ENCODE data around the gene GNB2. TPM values are rescaled to one million over a fixed set of nuclear protein-coding genes. Genes with fewer than 3 reads are reported as not detected.

The GNB2 gene
- polyA plus RNA-seq, 1 experiment: 172 TPM

DNA sequence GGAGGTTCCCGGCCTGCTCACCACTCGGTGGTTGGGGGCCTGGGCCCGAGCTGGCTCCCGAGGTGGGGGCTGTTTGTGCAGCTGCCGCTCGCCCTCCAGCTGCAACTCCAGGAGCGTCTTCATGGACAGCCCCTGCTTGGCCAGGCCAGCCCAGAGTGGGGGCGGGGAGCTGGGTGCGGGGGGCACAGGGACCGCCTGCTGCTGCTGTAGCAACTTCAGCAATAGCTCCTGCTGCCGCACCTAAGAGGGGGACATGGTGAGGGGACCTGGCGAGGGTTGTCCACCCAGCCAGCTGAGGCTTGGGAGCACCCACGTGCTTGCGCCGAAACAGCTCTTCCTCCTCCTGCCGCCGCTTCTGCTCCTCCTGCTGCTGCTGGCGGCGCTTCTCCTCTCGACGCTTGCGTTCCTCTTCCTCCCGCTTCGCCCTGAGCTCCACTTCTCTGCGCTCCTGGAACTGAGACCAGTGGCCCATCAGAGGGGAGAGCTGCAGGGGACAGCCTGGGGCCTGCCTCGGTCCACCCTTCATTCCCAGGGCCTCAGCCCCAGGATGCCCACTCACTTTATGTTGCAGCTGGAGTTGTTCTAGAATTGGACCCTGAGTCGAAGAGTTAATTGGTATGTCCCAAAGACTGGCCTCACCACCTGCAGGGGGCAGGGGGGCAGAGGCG, 9.6 kb downstream of the GNB2 start:
- peaks cover 66% of the 10 kb centered on the region for H3K36me3 ChIP-seq (ENCODE audit: control insufficient read depth, insufficient read depth, low read length)
- ChIA-PET CTCF (interaction anchor here (0.7 to 10.3 kb wide), 5 partner anchors 8 to 214 kb away, joined by 3 to 110 read pairs (median 4); partner anchors contain the start of genes GIGYF1, POP7 and SLC12A9), POLR2A (no interaction called here)
- no peak overlapping the region for H3K4me3 ChIP-seq (ENCODE audit: low read depth, low read length)
- no peaks in the 10 kb centered on the region for H3K27me3 ChIP-seq (ENCODE audit: control insufficient read depth, insufficient read depth, low read length)
- no peak for TF ChIP-seq CTCF (IDR thresholded peaks at IDR 0.05; ENCODE audit: insufficient read depth, low read depth, low read length)
- DNase-seq (ENCODE audit: low read depth): no peak

GRCh38 chr7:100683659-100684533, 10.4 kb downstream of the GNB2 start:
- ChIA-PET POLR2A (no interaction called here), CTCF (interaction anchor here (0.6 to 10.3 kb wide), 5 partner anchors 7 to 692 kb away, joined by 3 to 110 read pairs (median 4); partner anchors contain the start of genes GIGYF1 and SLC12A9)
- H3K27me3 ChIP-seq (ENCODE audit: control insufficient read depth, insufficient read depth, low read length): no peaks in the 10 kb centered on the region
- no peak for DNase-seq (ENCODE audit: low read depth)
- H3K36me3 ChIP-seq (ENCODE audit: control insufficient read depth, insufficient read depth, low read length): peaks cover 65% of the 10 kb centered on the region
- TF ChIP-seq CTCF (IDR thresholded peaks at IDR 0.05; ENCODE audit: insufficient read depth, low read depth, low read length): no peak
- no peak overlapping the region for H3K4me3 ChIP-seq (ENCODE audit: low read depth, low read length)

DNA sequence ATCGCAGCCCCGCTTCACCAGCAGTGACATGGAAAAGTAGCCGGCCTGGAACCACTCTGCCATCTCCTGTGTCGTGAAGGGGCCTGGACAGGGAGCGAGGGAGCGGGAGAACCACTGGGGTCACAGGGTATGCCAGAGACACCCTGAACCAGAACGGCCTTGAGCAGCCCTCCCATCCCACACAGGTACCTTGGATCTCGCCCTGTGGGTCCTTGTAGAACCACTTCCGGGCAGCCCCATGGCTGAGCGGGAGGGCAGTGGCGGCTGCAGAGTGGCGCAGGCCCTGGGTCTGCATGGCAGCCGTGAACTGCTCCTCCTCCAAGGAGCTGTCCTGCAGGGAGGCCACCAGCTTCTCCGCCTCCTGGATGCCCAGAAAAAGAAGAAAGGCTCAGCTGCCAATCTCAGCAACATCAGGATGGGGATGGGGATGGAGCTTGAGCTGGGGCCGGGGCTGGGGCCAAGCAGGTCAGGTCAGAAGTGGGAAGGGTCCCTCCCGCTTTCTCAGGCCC, 11.0 kb downstream of the GNB2 start:
- DNase-seq (ENCODE audit: low read depth): no peak
- ChIA-PET CTCF (interaction anchor here (0.6 to 10.3 kb wide), 3 partner anchors 7 to 693 kb away, joined by 3 to 110 read pairs (median 4); partner anchors contain the start of gene GIGYF1), POLR2A (no interaction called here)
- no peak for TF ChIP-seq CTCF (IDR thresholded peaks at IDR 0.05; ENCODE audit: insufficient read depth, low read depth, low read length)
- no peaks in the 10 kb centered on the region for H3K27me3 ChIP-seq (ENCODE audit: control insufficient read depth, insufficient read depth, low read length)
- peaks cover 64% of the 10 kb centered on the region for H3K36me3 ChIP-seq (ENCODE audit: control insufficient read depth, insufficient read depth, low read length)
- no peak overlapping the region for H3K4me3 ChIP-seq (ENCODE audit: low read depth, low read length)

DNA sequence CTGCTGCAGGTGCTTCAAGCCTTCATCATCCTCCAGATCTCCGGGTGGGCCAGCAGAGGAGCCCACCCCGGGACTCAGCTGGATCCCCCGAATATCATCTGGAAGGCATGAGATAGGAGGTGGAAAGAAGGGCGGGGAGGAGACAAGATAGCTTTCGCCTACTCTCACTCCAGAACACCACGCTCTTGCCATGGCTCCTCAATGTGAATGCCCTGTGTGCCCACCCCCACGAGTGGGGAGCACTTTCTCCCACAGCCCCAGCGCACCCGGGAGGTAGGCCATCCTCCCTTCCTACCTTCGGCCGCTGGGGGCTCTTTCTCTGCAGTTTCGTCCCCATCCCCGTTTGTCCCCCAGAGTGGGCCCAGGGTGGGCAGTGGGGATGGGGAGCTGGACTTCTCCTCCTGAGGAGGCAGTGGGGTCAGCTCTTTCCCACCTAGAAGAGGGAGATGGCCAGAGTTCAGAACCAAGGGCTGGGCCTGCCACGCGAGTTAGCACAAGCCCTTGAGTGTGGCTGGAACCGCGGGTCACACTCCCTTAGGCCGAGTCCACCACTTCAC, 11.6 kb downstream of the GNB2 start:
- Histone ChIP-seq H3K36me3 (ENCODE audit: control insufficient read depth, insufficient read depth, low read length) (peaks cover 63% of the 10 kb centered on the region), H3K4me3 (ENCODE audit: low read depth, low read length) (no peak overlapping the region), H3K27me3 (ENCODE audit: control insufficient read depth, insufficient read depth, low read length) (no peaks in the 10 kb centered on the region)
- POLR2A ChIA-PET: no interaction called here
- no peak for TF ChIP-seq CTCF (IDR thresholded peaks at IDR 0.05; ENCODE audit: insufficient read depth, low read depth, low read length)
- no peak for DNase-seq (ENCODE audit: low read depth)
- CTCF ChIA-PET: interaction anchor here (1.0 to 10.3 kb wide), 2 partner anchors 6 to 20 kb away, joined by 4 to 110 read pairs; partner anchors contain the start of gene GIGYF1

All from BJ (cell line).